Measurements from ENCODE around the gene NSUN6. TPM values are rescaled to one million over a fixed set of nuclear protein-coding genes. Genes with fewer than 3 reads are reported as not detected.
"Not testable (repeated sequence)": the region's sequence is repeated elsewhere in the genome, so short reads cannot be mapped to it uniquely, and the experiment has no call there.

Gene NSUN6
- total RNA-seq, 1 experiment from 2014 or later, result 6.0 TPM

- ChIA-PET POLR2A (ENCODE audit: unreplicated experiment) (no interaction called here), CTCF (no interaction called here)
- Histone ChIP-seq H3K27me3 (ENCODE audit: low read length) (no peaks in the 10 kb centered on the region), H3K27ac (ENCODE audit: low read length) (no peak overlapping the region), H3F3A (ENCODE audit: low read length, unreplicated experiment) (no peaks in the 10 kb centered on the region), H3K9ac (ENCODE audit: low read length) (no peak overlapping the region), H4K20me1 (ENCODE audit: low read length) (no peaks in the 10 kb centered on the region), H3K9me3 (ENCODE audit: low read length) (no peaks in the 10 kb centered on the region; the same call in 1 of the 2 replicates), H2AFZ (ENCODE audit: low read length) (no peak overlapping the region), H3K4me3 (ENCODE audit: low read length) (no peak overlapping the region), H3K4me1 (ENCODE audit: insufficient read depth, low read length) (no peaks in the 10 kb centered on the region), H3K4me2 (ENCODE audit: low read length) (no peak overlapping the region), H3K36me3 (ENCODE audit: low read depth, low read length) (no peaks in the 10 kb centered on the region), H3K79me2 (ENCODE audit: low read length) (no peaks in the 10 kb centered on the region), H3K9me2 (replicated peaks; ENCODE audit: low read length) (no peaks in the 10 kb centered on the region)
- ATAC-seq (no peak), DNase-seq (no peak)
- BruUV-seq (replicated peaks), result no TSS peak
- intact Hi-C loops (cut with micrococcal nuclease), result no loop called here
- TF ChIP-seq EZH2 (IDR thresholded peaks at IDR 0.05; ENCODE audit: low read length, unreplicated experiment) (no peak), EZH2phosphoT487 (IDR thresholded peaks at IDR 0.05; ENCODE audit: borderline replicate concordance, low read length) (no peak)
- TF ChIP-seq, protein P1, sequence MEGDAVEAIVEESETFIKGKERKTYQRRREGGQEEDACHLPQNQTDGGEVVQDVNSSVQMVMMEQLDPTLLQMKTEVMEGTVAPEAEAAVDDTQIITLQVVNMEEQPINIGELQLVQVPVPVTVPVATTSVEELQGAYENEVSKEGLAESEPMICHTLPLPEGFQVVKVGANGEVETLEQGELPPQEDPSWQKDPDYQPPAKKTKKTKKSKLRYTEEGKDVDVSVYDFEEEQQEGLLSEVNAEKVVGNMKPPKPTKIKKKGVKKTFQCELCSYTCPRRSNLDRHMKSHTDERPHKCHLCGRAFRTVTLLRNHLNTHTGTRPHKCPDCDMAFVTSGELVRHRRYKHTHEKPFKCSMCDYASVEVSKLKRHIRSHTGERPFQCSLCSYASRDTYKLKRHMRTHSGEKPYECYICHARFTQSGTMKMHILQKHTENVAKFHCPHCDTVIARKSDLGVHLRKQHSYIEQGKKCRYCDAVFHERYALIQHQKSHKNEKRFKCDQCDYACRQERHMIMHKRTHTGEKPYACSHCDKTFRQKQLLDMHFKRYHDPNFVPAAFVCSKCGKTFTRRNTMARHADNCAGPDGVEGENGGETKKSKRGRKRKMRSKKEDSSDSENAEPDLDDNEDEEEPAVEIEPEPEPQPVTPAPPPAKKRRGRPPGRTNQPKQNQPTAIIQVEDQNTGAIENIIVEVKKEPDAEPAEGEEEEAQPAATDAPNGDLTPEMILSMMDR (conservative IDR thresholded peaks at IDR 0.05; ENCODE audit: low read depth, low read length), result no peak
These were observed 79.6 kb downstream of the NSUN6 start for GRCh38 chr10:18571780-18572179.

DNA sequence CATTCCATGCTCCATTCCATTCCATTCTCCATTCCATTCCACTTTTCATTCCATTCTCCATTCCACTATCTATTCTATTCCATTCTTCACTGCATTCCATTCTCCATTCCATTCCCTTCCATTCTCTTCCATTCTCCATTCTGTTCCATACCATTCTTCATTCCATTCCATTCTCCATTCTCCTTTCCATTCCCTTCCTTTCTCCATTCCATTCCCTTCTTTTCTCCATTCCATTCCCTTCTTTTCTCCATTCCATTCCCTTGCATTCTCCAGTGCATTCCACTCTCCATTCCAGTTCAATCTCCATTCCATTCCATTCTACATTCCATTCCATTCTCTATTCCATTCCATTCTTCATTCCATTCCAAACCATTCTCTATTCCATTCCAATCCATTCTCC lies 80.3 kb downstream of the NSUN6 start:
- Histone ChIP-seq H3F3A (ENCODE audit: low read length, unreplicated experiment) (no peaks in the 10 kb centered on the region), H3K9ac (ENCODE audit: low read length) (no peak overlapping the region), H3K27me3 (ENCODE audit: low read length) (no peaks in the 10 kb centered on the region), H3K4me1 (ENCODE audit: insufficient read depth, low read length) (no peaks in the 10 kb centered on the region), H4K20me1 (ENCODE audit: low read length) (no peaks in the 10 kb centered on the region), H3K4me3 (ENCODE audit: low read length) (no peak overlapping the region), H3K79me2 (ENCODE audit: low read length) (no peaks in the 10 kb centered on the region), H3K27ac (ENCODE audit: low read length) (no peak overlapping the region), H2AFZ (ENCODE audit: low read length) (no peak overlapping the region), H3K9me3 (ENCODE audit: low read length) (no peaks in the 10 kb centered on the region; the same call in 1 of the 2 replicates), H3K4me2 (ENCODE audit: low read length) (no peak overlapping the region), H3K9me2 (replicated peaks; ENCODE audit: low read length) (no peaks in the 10 kb centered on the region), H3K36me3 (ENCODE audit: low read depth, low read length) (no peaks in the 10 kb centered on the region)
- TF ChIP-seq, protein P1 (conservative IDR thresholded peaks at IDR 0.05; ENCODE audit: low read depth, low read length), result no peak
- TF ChIP-seq EZH2 (IDR thresholded peaks at IDR 0.05; ENCODE audit: low read length, unreplicated experiment) (no peak), EZH2phosphoT487 (IDR thresholded peaks at IDR 0.05; ENCODE audit: borderline replicate concordance, low read length) (no peak)
- no TSS peak for BruUV-seq (replicated peaks)
- intact Hi-C loops (cut with micrococcal nuclease), result no loop called here
- no peak for DNase-seq
- ATAC-seq, result no peak
- ChIA-PET CTCF (no interaction called here), POLR2A (ENCODE audit: unreplicated experiment) (no interaction called here)

DNA sequence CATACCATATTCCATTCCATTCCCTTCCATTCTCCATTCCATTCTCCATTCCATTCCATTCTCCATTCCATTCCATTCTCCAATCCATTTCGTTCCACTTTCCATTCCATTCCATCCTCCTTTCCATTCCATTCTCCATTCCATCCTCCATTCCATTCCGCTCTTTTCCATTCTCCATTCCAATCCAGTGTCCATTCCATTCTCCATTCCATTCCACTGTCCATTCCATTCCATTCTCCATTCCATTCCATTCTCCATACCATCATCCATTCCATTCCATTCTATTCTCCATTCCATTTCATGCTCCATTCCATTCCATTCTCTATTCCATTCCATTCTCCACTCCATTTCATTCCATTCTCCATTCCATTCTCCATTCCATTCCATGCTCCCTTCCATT lies 81.0 kb downstream of the NSUN6 start:
- H3K4me1 ChIP-seq (ENCODE audit: insufficient read depth, low read length); ATAC-seq; intact Hi-C loops (cut with micrococcal nuclease); H3K4me2 ChIP-seq (ENCODE audit: low read length); H3K27me3 ChIP-seq (ENCODE audit: low read length); BruUV-seq (replicated peaks); H3K9me3 ChIP-seq (ENCODE audit: low read length); H3K36me3 ChIP-seq (ENCODE audit: low read depth, low read length); DNase-seq; H3K9me2 ChIP-seq (replicated peaks; ENCODE audit: low read length); H3K4me3 ChIP-seq (ENCODE audit: low read length); H3F3A ChIP-seq (ENCODE audit: low read length, unreplicated experiment); H2AFZ ChIP-seq (ENCODE audit: low read length); H3K79me2 ChIP-seq (ENCODE audit: low read length); CTCF ChIA-PET; H3K27ac ChIP-seq (ENCODE audit: low read length); H4K20me1 ChIP-seq (ENCODE audit: low read length); POLR2A ChIA-PET (ENCODE audit: unreplicated experiment); H3K9ac ChIP-seq (ENCODE audit: low read length): not testable (repeated sequence)
